Fibroblast of pulmonary artery (primary cell): Measurements from ENCODE around the gene TTLL5.
A peak's percentile ranks its signal among the peaks of the same experiment; 100 is the strongest.

Source experiments
- DNase-seq: peaks from one replicate; pipeline ENCODE4 v3.0.0-alpha.2; 2010; ENCODE audit warnings: low read depth
- H3K4me3 ChIP-seq: replicated peaks from 2 replicates; pipeline ENCODE4 v1.5.1; 2011; ENCODE audit warnings: low read depth, mild to moderate bottlenecking, control low read depth, low read length, moderate library complexity
- CTCF ChIP-seq: IDR thresholded peaks from 2 replicates; pipeline ENCODE4 v1.5.1; 2011; ENCODE audit warnings: mild to moderate bottlenecking, control low read depth, low read length, inconsistent platforms; ENCODE audit errors: missing control alignments

TTLL5 gene

GRCh38 chr14:75906228-75906627, 245.2 kb downstream of the TTLL5 start:
- no peak for DNase-seq
- no peak overlapping the region for H3K4me3 ChIP-seq
- no peak for TF ChIP-seq CTCF

- TF ChIP-seq CTCF: peak; percentile 91
- H3K4me3 ChIP-seq: no peak overlapping the region
- DNase-seq: peak; percentile 79
Observed at GRCh38 chr14:75906680-75907280, 245.7 kb downstream of the TTLL5 start.

GRCh38 chr14:75907756-75908359, 246.8 kb downstream of the TTLL5 start:
- DNase-seq: no peak
- TF ChIP-seq CTCF: no peak
- no peak overlapping the region for H3K4me3 ChIP-seq

DNA sequence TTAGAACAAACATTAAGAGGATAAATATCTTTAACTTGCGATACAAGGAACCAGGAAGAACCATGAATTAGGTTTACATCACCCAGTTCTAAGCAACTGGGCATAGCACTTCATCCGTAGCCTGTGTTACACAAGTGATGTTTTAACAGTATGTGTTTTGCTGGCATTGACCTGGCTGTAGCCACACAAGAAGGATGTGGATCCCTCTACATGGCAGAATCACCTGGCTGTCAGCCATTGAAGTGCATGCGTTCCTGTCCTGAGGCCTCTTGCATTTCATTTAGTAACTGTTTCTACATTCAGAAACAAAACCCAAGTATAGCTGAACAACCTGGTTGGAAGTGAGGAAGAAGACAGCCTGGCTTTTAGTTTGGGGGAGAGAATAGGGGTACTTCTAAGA, 248.6 kb downstream of the TTLL5 start:
- H3K4me3 ChIP-seq: no peak overlapping the region
- DNase-seq: no peak
- TF ChIP-seq CTCF: no peak

DNA sequence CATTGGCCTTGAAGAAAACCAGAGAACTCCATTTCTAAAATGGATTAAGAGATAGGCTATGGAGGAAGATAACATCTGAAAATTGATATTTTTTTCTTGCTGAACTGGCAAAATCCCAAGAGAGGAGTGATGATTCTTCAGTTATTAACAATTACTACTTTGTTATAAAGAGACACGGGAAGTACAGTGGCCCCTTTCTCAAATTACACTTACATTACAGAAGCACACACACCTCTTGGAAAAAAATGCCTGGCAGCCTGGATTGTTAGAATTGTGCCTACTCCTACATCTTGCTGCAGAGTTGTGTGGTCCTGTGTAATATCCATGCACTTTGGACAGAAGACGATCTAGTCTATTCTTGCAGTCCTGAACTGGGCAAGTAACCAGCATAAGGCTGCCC, 249.0 kb downstream of the TTLL5 start:
- no peak for TF ChIP-seq CTCF
- no peak for DNase-seq
- H3K4me3 ChIP-seq: no peak overlapping the region

- H3K4me3 ChIP-seq: no peak overlapping the region
- TF ChIP-seq CTCF: no peak
- peak; percentile 79 for DNase-seq
Observed at GRCh38 chr14:75911883-75912282, 250.8 kb downstream of the TTLL5 start.

GRCh38 chr14:75913183-75913582, 252.1 kb downstream of the TTLL5 start:
- DNase-seq: no peak
- TF ChIP-seq CTCF: no peak
- H3K4me3 ChIP-seq: no peak overlapping the region
